Measurements from ENCODE around the gene PAF1.
A peak's percentile ranks its signal among the peaks of the same experiment; 100 is the strongest.

Gene PAF1

DNA sequence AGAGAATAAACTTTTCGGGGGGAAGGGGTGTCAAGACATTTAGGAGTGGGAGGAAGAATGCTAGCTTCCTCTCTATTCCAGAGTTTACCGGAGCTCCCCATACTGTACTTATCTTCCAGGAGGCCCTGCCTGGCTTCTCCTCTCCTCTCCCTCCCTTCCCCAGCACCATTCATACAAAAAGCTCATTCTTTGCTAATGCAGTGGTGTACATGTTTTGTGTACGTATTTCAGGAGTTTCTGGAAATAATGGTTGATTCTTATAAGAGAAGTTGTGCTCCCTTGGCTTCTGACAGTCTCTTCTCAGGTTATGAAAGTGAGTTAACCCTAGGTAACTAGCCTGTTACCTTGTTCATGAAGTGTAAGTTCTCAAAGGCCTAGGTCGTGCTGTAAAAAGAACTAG lies 41.6 kb downstream of the PAF1 start:
- no peak overlapping the region for H2BK15ac ChIP-seq (replicated peaks; ENCODE audit: low read depth)
- no peak overlapping the region for H4K8ac ChIP-seq (ENCODE audit: low read depth, low read length)
- H2AK5ac ChIP-seq (ENCODE audit: low read length): no peak overlapping the region
- no peak overlapping the region for H3K4me2 ChIP-seq (ENCODE audit: low read length)
- no peak overlapping the region for H3K9ac ChIP-seq (ENCODE audit: low read length)
- no peak overlapping the region for H3K4me3 ChIP-seq (ENCODE audit: low read length)
- peaks cover 2% of the 10 kb centered on the region for H3K36me3 ChIP-seq (ENCODE audit: control insufficient read depth, insufficient read depth, low read length)
- H3K4ac ChIP-seq (ENCODE audit: low read depth, low read length): no peak overlapping the region
- H3K27me3 ChIP-seq (ENCODE audit: insufficient read depth, low read length, poor library complexity): no peaks in the 10 kb centered on the region
- peaks cover 21% of the 10 kb centered on the region for H3K79me1 ChIP-seq (ENCODE audit: low read length)
- no peak overlapping the region for H2BK5ac ChIP-seq (ENCODE audit: low read length)
- no CpG with 5 or more reads among the region's 4 CpGs for WGBS (ENCODE audit: extremely low coverage, insufficient coverage, low lambda C conversion rate)
- H2BK120ac ChIP-seq (ENCODE audit: low read depth, low read length): no peak overlapping the region
- H3K4me1 ChIP-seq (ENCODE audit: control insufficient read depth, low read depth, low read length): no peaks in the 10 kb centered on the region
- H3K23ac ChIP-seq (ENCODE audit: low read length): no peak overlapping the region
- no peak overlapping the region for H3K18ac ChIP-seq (ENCODE audit: low read length)
- H3K79me2 ChIP-seq (ENCODE audit: control insufficient read depth, insufficient read depth, low read length): peaks cover 7% of the 10 kb centered on the region
- H4K5ac ChIP-seq (ENCODE audit: low read length): no peak overlapping the region
- no peak overlapping the region for H3K27ac ChIP-seq (ENCODE audit: low read depth, low read length)
- no peak overlapping the region for H3K56ac ChIP-seq (ENCODE audit: low read length)
- DNase-seq: no peak

DNA sequence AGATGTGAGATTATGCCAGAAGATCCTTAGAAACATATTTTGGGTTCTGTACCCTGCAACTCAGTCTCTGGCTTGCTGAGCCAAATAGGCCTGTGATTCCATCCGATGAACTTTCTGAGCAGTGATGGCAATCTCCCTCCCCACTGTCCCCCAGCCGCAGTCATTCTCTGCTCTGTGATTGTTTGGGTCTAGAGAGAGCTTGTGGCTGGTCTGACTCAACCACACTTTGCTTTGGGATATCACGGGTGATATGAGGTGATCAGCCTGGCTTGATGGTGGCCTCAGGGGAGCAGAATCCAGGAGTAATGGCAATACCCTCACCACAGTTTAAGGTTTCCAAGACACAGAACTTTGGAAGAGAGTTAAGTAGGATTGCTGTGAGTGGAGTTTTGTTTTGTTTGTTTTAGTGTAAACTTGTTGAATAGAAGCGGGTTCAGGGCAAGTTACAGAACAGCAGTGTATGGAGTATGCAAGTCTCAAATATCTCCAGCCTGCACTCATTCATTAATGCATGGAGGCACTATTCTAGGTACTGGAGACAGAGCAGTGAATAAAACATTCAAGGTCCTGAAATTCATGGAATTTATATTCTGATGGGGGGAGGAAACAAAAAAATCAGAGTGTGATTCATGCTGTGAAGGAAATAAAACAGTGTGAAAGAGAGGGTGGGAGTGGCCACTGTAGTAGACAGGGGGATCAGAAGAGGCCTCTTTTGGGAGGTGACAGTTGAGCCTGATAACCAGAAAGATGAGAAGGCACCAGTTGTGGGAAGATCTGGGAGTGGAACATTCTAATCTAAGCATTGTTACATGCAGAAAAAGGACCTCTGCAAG lies 43.4 kb downstream of the PAF1 start:
- Histone ChIP-seq H3K79me1 (ENCODE audit: low read length) (peaks cover 26% of the 10 kb centered on the region), H3K4me1 (ENCODE audit: control insufficient read depth, low read depth, low read length) (no peaks in the 10 kb centered on the region), H3K27ac (ENCODE audit: low read depth, low read length) (no peak overlapping the region), H3K23ac (ENCODE audit: low read length) (no peak overlapping the region), H3K4ac (ENCODE audit: low read depth, low read length) (no peak overlapping the region), H3K56ac (ENCODE audit: low read length) (no peak overlapping the region), H4K8ac (ENCODE audit: low read depth, low read length) (no peak overlapping the region), H3K36me3 (ENCODE audit: control insufficient read depth, insufficient read depth, low read length) (no peaks in the 10 kb centered on the region), H2BK5ac (ENCODE audit: low read length) (no peak overlapping the region), H3K27me3 (ENCODE audit: insufficient read depth, low read length, poor library complexity) (no peaks in the 10 kb centered on the region), H2BK15ac (replicated peaks; ENCODE audit: low read depth) (no peak overlapping the region), H3K9ac (ENCODE audit: low read length) (no peak overlapping the region), H2AK5ac (ENCODE audit: low read length) (no peak overlapping the region), H3K18ac (ENCODE audit: low read length) (no peak overlapping the region), H4K5ac (ENCODE audit: low read length) (no peak overlapping the region), H3K4me3 (ENCODE audit: low read length) (no peak overlapping the region), H3K4me2 (ENCODE audit: low read length) (no peak overlapping the region), H2BK120ac (ENCODE audit: low read depth, low read length) (no peak overlapping the region), H3K79me2 (ENCODE audit: control insufficient read depth, insufficient read depth, low read length) (peaks cover 14% of the 10 kb centered on the region)
- no CpG with 5 or more reads among the region's 4 CpGs for WGBS (ENCODE audit: extremely low coverage, insufficient coverage, low lambda C conversion rate)
- no peak for DNase-seq

DNA sequence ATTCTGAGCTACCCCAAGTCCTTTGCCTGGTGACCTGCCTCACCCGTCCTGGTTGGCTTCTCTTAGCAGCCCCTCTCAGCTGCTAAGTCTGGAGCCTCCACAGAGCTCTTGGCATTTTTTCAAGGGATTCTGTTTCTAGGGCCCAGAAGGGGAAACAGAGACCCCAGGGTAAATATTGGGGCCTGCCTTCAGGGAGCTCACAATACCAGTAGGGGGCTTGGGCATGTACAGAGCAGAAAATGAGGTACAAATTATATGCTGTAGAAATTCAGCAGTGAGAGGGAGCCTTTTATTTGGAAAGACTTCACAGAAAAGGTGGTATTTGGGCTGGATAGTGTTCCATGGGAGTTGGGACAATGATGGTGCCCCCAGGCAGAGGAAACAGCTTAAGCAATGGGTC lies 45.0 kb downstream of the PAF1 start:
- H3K27ac ChIP-seq (ENCODE audit: low read depth, low read length): no peak overlapping the region
- no peak overlapping the region for H2BK15ac ChIP-seq (replicated peaks; ENCODE audit: low read depth)
- WGBS (ENCODE audit: extremely low coverage, insufficient coverage, low lambda C conversion rate): no CpG with 5 or more reads among the region's 1 CpG
- H4K8ac ChIP-seq (ENCODE audit: low read depth, low read length): no peak overlapping the region
- H3K56ac ChIP-seq (ENCODE audit: low read length): no peak overlapping the region
- H2BK5ac ChIP-seq (ENCODE audit: low read length): no peak overlapping the region
- no peaks in the 10 kb centered on the region for H3K27me3 ChIP-seq (ENCODE audit: insufficient read depth, low read length, poor library complexity)
- H3K4me3 ChIP-seq (ENCODE audit: low read length): no peak overlapping the region
- H2BK120ac ChIP-seq (ENCODE audit: low read depth, low read length): no peak overlapping the region
- peaks cover 26% of the 10 kb centered on the region for H3K79me1 ChIP-seq (ENCODE audit: low read length)
- no peak overlapping the region for H3K9ac ChIP-seq (ENCODE audit: low read length)
- peaks cover under 1% of the 10 kb centered on the region for H3K4me1 ChIP-seq (ENCODE audit: control insufficient read depth, low read depth, low read length)
- H3K18ac ChIP-seq (ENCODE audit: low read length): no peak overlapping the region
- no peak overlapping the region for H3K4ac ChIP-seq (ENCODE audit: low read depth, low read length)
- no peaks in the 10 kb centered on the region for H3K36me3 ChIP-seq (ENCODE audit: control insufficient read depth, insufficient read depth, low read length)
- DNase-seq: no peak
- H3K79me2 ChIP-seq (ENCODE audit: control insufficient read depth, insufficient read depth, low read length): peaks cover 14% of the 10 kb centered on the region
- H3K23ac ChIP-seq (ENCODE audit: low read length): no peak overlapping the region
- no peak overlapping the region for H3K4me2 ChIP-seq (ENCODE audit: low read length)
- no peak overlapping the region for H2AK5ac ChIP-seq (ENCODE audit: low read length)
- H4K5ac ChIP-seq (ENCODE audit: low read length): no peak overlapping the region

DNA sequence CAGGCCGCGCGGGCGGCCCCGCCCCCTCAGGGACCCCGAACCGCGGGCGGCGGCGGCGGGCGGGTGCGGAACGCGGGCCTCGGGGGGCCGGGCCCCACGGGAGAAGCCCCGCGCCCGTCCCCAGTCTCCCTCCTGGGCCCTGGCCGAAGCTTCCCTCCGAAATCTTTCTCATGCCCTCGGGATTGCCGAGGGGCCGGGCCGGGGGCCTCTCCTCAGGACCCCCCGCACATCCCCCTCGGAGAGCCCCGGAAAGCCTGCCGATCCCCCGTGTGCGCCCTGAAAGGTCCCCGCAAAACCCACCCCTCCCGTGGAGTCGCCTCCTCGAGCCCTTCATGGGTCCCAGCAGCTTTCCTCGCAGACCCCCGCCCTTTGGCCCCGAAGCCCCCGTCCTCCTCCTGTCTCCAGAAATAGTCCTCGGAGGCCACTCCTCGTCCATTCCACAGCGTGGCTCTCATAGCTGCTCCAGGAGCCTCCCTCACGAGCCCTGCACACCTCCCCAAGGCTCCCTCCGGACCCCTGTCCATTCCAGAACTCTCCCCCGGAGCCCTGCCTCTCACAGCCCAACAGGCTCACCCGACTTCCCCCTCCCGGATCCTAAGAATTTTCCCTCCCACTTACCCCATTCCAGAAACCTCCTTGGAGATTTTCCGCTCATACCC lies 48.1 kb downstream of the PAF1 start:
- H3K79me1 ChIP-seq (ENCODE audit: low read length): peaks cover 18% of the 10 kb centered on the region
- H3K23ac ChIP-seq (ENCODE audit: low read length): no peak overlapping the region
- no peak overlapping the region for H2AK5ac ChIP-seq (ENCODE audit: low read length)
- peak overlapping the region; percentile 94 for H3K18ac ChIP-seq (ENCODE audit: low read length)
- peaks cover 2% of the 10 kb centered on the region for H3K4me1 ChIP-seq (ENCODE audit: control insufficient read depth, low read depth, low read length)
- peak; percentile 48 for DNase-seq
- no peak overlapping the region for H4K5ac ChIP-seq (ENCODE audit: low read length)
- peaks cover 14% of the 10 kb centered on the region for H3K79me2 ChIP-seq (ENCODE audit: control insufficient read depth, insufficient read depth, low read length)
- WGBS (ENCODE audit: extremely low coverage, insufficient coverage, low lambda C conversion rate): no CpG with 5 or more reads among the region's 51 CpGs
- H2BK5ac ChIP-seq (ENCODE audit: low read length): no peak overlapping the region
- no peaks in the 10 kb centered on the region for H3K36me3 ChIP-seq (ENCODE audit: control insufficient read depth, insufficient read depth, low read length)
- no peaks in the 10 kb centered on the region for H3K27me3 ChIP-seq (ENCODE audit: insufficient read depth, low read length, poor library complexity)
- peak overlapping the region; percentile 74 for H3K9ac ChIP-seq (ENCODE audit: low read length)
- H2BK15ac ChIP-seq (replicated peaks; ENCODE audit: low read depth): no peak overlapping the region
- H3K4me2 ChIP-seq (ENCODE audit: low read length): peak overlapping the region; percentile 39
- peak overlapping the region; percentile 52 for H3K4me3 ChIP-seq (ENCODE audit: low read length)
- peak overlapping the region; percentile 72 for H3K56ac ChIP-seq (ENCODE audit: low read length)
- H3K27ac ChIP-seq (ENCODE audit: low read depth, low read length): no peak overlapping the region
- H3K4ac ChIP-seq (ENCODE audit: low read depth, low read length): peak overlapping the region; percentile 96
- no peak overlapping the region for H2BK120ac ChIP-seq (ENCODE audit: low read depth, low read length)
- peak overlapping the region; percentile 81 for H4K8ac ChIP-seq (ENCODE audit: low read depth, low read length)

DNA sequence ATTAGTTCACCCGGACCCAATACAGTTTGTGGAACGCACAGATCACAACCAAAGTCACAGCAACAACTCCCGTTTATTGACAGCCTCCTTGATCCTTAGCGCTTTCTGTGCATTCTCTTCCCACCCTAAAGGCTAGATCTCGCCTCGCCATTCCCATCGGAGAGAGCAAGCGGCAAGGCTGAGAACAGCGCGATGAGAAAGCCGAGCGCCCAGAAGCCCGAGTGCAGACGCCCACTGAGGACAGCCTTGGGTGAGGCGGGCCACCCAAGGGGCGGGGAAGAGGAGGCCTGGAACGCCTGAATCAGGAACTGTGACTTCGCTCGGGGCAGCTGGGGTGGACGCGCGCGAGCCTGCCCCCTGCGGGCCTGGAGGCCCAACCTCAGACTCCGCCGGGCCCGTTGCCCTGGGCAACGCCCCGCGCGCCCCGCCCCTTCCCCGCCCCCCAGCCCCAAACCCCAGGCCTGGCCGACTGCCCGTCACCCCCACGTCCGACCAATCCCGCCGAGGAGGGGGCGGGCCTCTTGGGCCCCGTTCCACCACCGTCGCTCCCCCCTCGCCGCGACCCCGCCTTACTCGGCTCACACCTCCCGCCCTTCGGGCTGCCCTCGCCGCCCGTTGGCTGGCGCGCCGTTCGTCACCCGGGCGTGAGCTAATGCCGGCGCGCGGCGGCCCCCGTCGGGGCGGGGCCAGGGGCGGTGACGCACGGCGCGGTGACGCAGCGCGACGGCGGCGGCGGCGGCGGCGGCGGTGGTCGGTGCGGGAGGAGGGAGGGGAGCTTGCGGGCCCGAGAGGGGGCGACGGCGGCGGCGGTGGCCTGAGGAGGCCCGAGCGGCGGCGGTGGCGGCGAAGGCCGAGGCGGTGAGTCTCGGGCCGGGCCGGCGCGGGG lies 48.9 kb downstream of the PAF1 start, which contains the start of gene SAMD4B:
SAMD4B (plus strand) TSS at position 703 of the 886 bp plus-strand sequence. CDS start 14,473 bp downstream, outside the sequence.
- peak within 1 kb of the TSS; percentile 81 for H4K8ac ChIP-seq (ENCODE audit: low read depth, low read length)
- H3K4me2 ChIP-seq (ENCODE audit: low read length): peak within 1 kb of the TSS; percentile 70
- no peak within 1 kb of the TSS for H3K27ac ChIP-seq (ENCODE audit: low read depth, low read length)
- no peak within 1 kb of the TSS for H2AK5ac ChIP-seq (ENCODE audit: low read length)
- H4K5ac ChIP-seq (ENCODE audit: low read length): no peak within 1 kb of the TSS
- peak within 1 kb of the TSS; percentile 32 for H3K23ac ChIP-seq (ENCODE audit: low read length)
- H2BK120ac ChIP-seq (ENCODE audit: low read depth, low read length): no peak within 1 kb of the TSS
- peak; percentile 99 for DNase-seq
- H2BK5ac ChIP-seq (ENCODE audit: low read length): no peak within 1 kb of the TSS
- H3K36me3 ChIP-seq (ENCODE audit: control insufficient read depth, insufficient read depth, low read length): no peaks in the 10 kb centered on the region
- H3K4me1 ChIP-seq (ENCODE audit: control insufficient read depth, low read depth, low read length): peaks cover 2% of the 10 kb centered on the region
- peaks cover 12% of the 10 kb centered on the region for H3K79me2 ChIP-seq (ENCODE audit: control insufficient read depth, insufficient read depth, low read length)
- H3K79me1 ChIP-seq (ENCODE audit: low read length): peaks cover 15% of the 10 kb centered on the region
- H3K27me3 ChIP-seq (ENCODE audit: insufficient read depth, low read length, poor library complexity): no peaks in the 10 kb centered on the region
- H3K56ac ChIP-seq (ENCODE audit: low read length): peak within 1 kb of the TSS; percentile 98
- WGBS (ENCODE audit: extremely low coverage, insufficient coverage, low lambda C conversion rate): no CpG with 5 or more reads among the region's 105 CpGs
- peak within 1 kb of the TSS; percentile 94 for H3K18ac ChIP-seq (ENCODE audit: low read length)
- no peak within 1 kb of the TSS for H2BK15ac ChIP-seq (replicated peaks; ENCODE audit: low read depth)
- H3K9ac ChIP-seq (ENCODE audit: low read length): peak within 1 kb of the TSS; percentile 90
- H3K4ac ChIP-seq (ENCODE audit: low read depth, low read length): peak within 1 kb of the TSS; percentile 96
- peak within 1 kb of the TSS; percentile 93 for H3K4me3 ChIP-seq (ENCODE audit: low read length)
